NCI-H748 (cell line): Measurements from ENCODE around the gene CALY.

ENCODE experiments used
- DNase-seq: peaks from one replicate; lab custom pipeline; 2025; ENCODE audit not compliant: unreplicated experiment; lab: John Stamatoyannopoulos, UW

Gene CALY

GRCh38 chr10:133351408-133352318 lies 15.0 kb upstream of the CALY start:
- DNase-seq = no peak

- no peak for DNase-seq
These were observed 14.2 kb upstream of the CALY start for GRCh38 chr10:133350950-133351329.

GRCh38 chr10:133350283-133350949 lies 13.7 kb upstream of the CALY start:
- DNase-seq = no peak

GRCh38 chr10:133349577-133350011 lies 12.9 kb upstream of the CALY start:
- DNase-seq = no peak

- DNase-seq = no peak
These were observed 12.5 kb upstream of the CALY start for GRCh38 chr10:133349160-133349568.

- no peak for DNase-seq
These were observed 11.2 kb upstream of the CALY start for GRCh38 chr10:133347710-133348517.

GRCh38 chr10:133346413-133346812 lies 9.7 kb upstream of the CALY start:
- peak; percentile 16 for DNase-seq

- no peak for DNase-seq
These were observed 7.5 kb upstream of the CALY start for GRCh38 chr10:133344236-133344635.

GRCh38 chr10:133343558-133343957 lies 6.9 kb upstream of the CALY start:
- no peak for DNase-seq

GRCh38 chr10:133342942-133343341 lies 6.2 kb upstream of the CALY start:
- DNase-seq = no peak

GRCh38 chr10:133341983-133342382 lies 5.3 kb upstream of the CALY start:
- no peak for DNase-seq

- DNase-seq = no peak
These were observed 3.1 kb upstream of the CALY start for GRCh38 chr10:133339708-133340380.

GRCh38 chr10:133338080-133339071 lies 1.7 kb upstream of the CALY start:
- DNase-seq = no peak

- no peak for DNase-seq
These were observed 652 bp upstream of the CALY start for GRCh38 chr10:133337370-133337725.

- no peak for DNase-seq
These were observed 549 bp downstream of the CALY start for GRCh38 chr10:133336118-133336576.

- DNase-seq = peak; percentile 38
These were observed 1.2 kb downstream of the CALY start for GRCh38 chr10:133335246-133336117.

- peak; percentile 17 for DNase-seq
These were observed 2.0 kb downstream of the CALY start for GRCh38 chr10:133334503-133335245.
